IPS-18a (cell line): ENCODE data around the gene ME1.
"Not testable (repeated sequence)": the region's sequence is repeated elsewhere in the genome, so short reads cannot be mapped to it uniquely, and the experiment has no call there.

ENCODE experiments used
- H3K27ac ChIP-seq: one replicate; pipeline ENCODE4 v1.5.1; 2013; ENCODE audit warnings: low read length
- H3K27me3 ChIP-seq: one replicate; pipeline ENCODE4 v1.6.1; 2013; ENCODE audit warnings: mild to moderate bottlenecking, low read length; ENCODE audit not compliant: control insufficient read depth, insufficient read depth
- H3K36me3 ChIP-seq: one replicate; pipeline ENCODE4 v1.6.1; 2013; ENCODE audit warnings: low read depth, low read length; ENCODE audit not compliant: control insufficient read depth
- H3K4me1 ChIP-seq: one replicate; pipeline ENCODE4 v1.6.1; 2013; ENCODE audit warnings: low read depth, low read length; ENCODE audit not compliant: control insufficient read depth
- H3K4me3 ChIP-seq: one replicate; pipeline ENCODE4 v1.5.1; 2013; ENCODE audit warnings: low read length
- H3K9ac ChIP-seq: one replicate; pipeline ENCODE4 v1.6.1; 2013; ENCODE audit warnings: mild to moderate bottlenecking, low read length, moderate library complexity
- H3K9me3 ChIP-seq: one replicate; pipeline ENCODE4 v1.6.1; 2013; ENCODE audit warnings: low read depth, low read length; ENCODE audit not compliant: control insufficient read depth

The ME1 gene

DNA sequence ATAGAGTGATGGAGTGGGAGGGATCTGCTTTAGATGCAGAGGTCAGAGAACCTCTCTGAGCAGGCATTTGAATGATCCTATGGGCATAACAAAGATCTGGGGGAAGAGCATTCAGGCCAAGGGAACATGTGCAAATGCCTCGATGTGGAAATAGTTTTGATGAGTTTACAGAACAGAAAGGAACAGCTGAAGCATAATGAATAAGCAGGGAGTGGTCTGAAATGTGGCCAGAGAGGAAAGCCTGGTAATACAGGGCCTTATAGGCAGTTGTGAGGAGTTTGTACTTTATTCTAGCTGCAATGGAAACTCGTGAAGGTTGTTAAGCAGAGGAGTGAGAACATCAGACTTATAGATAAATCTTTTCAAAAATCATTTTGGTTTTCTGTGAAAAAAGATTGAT is 33.0 kb upstream of the ME1 start:
- Histone ChIP-seq H3K36me3 (no peaks in the 10 kb centered on the region), H3K9ac (no peak overlapping the region), H3K27me3 (peaks cover 4% of the 10 kb centered on the region), H3K27ac (no peak overlapping the region), H3K4me1 (no peaks in the 10 kb centered on the region), H3K4me3 (no peak overlapping the region), H3K9me3 (no peaks in the 10 kb centered on the region)

DNA sequence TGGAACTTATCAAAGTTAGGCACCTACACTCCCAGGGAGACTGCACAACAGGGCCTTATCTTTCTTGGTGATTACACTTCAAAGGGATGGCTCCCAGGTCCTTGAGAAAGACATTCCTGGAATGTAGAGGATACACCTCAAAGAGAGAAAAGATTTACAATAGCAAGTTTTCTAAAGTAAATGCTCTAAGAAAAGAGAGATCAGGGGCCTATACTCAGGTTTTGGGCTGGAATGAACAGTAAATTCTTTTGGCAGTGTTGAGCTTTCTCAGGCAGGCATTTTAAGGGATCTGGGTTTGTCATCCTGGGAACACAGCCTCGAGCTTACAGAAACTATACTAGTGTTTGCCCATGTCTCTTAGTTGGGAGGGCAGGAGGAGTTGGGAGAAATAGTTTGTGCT is 31.7 kb upstream of the ME1 start:
- no peak overlapping the region for H3K27ac ChIP-seq
- H3K36me3 ChIP-seq, result no peaks in the 10 kb centered on the region
- no peak overlapping the region for H3K4me3 ChIP-seq
- H3K9ac ChIP-seq, result no peak overlapping the region
- H3K27me3 ChIP-seq, result peaks cover 4% of the 10 kb centered on the region
- no peaks in the 10 kb centered on the region for H3K4me1 ChIP-seq
- no peaks in the 10 kb centered on the region for H3K9me3 ChIP-seq

DNA sequence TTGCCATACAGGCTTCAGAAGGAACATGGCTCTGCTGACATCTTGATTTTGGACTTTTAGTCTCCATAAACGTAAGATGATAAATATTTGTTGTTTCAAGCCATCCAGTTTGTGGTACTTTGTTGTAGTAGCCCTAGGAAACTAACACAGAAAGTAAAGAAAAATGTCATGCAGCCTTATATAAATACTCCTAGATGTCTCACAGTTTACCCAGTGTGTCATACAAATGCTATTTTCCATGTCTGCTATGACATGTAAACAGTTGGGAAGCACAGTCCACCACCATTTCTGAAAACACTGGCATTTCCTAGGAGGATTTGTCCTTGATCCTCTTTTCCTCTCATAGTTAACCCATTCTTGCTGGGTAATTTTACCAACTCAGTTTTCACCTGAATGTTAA is 30.6 kb upstream of the ME1 start:
- H3K9ac ChIP-seq, result no peak overlapping the region
- H3K27me3 ChIP-seq, result peaks cover 4% of the 10 kb centered on the region
- H3K27ac ChIP-seq, result no peak overlapping the region
- H3K9me3 ChIP-seq, result no peaks in the 10 kb centered on the region
- no peak overlapping the region for H3K4me3 ChIP-seq
- H3K4me1 ChIP-seq, result no peaks in the 10 kb centered on the region
- no peaks in the 10 kb centered on the region for H3K36me3 ChIP-seq

DNA sequence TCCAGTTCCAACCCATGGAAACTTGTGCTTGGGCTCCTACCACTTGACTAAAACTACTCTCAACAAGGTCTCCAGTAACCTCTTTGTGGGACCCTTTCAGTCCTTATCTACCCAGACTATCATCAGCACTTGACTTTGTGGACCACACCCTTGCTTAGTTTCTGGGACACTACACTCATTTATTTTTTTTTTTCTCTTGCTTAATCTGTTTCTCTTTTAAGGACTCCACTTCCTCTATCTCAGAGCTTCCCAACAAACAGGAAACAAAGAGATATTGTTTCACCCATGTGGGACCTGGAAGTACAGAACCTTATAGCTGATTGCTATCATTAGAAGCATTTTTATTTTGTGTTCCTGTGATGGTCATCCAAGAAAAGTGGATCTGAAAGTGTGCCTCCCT is 28.8 kb upstream of the ME1 start:
- no peak overlapping the region for H3K27ac ChIP-seq
- peaks cover 4% of the 10 kb centered on the region for H3K27me3 ChIP-seq
- H3K4me1 ChIP-seq, result no peaks in the 10 kb centered on the region
- H3K9ac ChIP-seq, result no peak overlapping the region
- H3K36me3 ChIP-seq, result no peaks in the 10 kb centered on the region
- H3K4me3 ChIP-seq, result no peak overlapping the region
- H3K9me3 ChIP-seq, result no peaks in the 10 kb centered on the region

DNA sequence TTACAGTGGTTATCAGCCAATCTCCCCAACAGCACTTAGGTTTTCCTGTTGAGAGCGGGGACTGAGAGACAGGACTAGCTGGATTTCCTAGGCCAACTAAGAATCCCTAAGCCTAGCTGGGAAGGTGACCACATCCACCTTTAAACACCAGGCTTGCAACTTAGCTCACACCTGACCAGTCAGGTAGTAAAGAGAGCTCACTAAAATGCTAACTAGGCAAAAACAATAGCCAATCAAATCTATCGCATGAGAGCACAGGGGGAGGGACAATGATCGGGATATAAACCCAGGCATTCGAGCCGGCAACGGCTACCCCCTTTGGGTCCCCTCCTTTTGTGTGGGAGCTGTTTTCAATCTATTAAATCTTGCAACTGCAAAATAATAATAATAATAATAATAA is 19.2 kb upstream of the ME1 start:
- H3K27me3 ChIP-seq, H3K4me3 ChIP-seq, H3K9ac ChIP-seq, H3K4me1 ChIP-seq, H3K27ac ChIP-seq, H3K9me3 ChIP-seq, H3K36me3 ChIP-seq: not testable (repeated sequence)

DNA sequence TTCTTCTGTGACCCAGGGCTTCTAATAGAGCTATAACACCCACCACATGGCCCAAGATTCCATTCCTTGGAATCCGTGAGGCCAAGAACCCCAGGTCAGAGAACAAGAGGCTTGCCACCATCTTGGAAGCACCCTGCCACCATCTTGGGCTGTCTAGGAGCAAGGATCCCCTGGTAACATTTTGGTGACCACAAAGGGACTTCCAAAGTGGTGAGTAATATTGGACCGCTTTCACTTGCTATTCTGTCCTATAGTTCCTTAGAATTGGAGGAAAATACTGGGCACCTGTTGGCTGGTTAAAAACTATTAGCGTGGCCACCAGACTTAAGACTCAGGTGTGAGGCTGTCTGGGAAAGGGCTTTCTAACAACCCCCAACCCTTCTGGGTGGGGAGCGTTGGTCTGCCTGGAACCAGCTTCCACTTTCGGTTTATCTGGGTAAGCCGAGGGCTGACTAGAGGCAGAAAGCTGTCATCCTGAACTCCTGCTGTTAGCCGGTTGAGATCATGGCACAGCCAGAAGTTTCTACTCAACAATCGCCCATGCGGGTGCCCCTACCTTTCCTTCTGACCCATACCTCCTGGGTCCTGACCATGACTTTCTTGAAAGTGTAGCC is 13.3 kb upstream of the ME1 start:
- H3K36me3 ChIP-seq, H3K27ac ChIP-seq, H3K4me1 ChIP-seq, H3K4me3 ChIP-seq, H3K9ac ChIP-seq, H3K27me3 ChIP-seq, H3K9me3 ChIP-seq: not testable (repeated sequence)

DNA sequence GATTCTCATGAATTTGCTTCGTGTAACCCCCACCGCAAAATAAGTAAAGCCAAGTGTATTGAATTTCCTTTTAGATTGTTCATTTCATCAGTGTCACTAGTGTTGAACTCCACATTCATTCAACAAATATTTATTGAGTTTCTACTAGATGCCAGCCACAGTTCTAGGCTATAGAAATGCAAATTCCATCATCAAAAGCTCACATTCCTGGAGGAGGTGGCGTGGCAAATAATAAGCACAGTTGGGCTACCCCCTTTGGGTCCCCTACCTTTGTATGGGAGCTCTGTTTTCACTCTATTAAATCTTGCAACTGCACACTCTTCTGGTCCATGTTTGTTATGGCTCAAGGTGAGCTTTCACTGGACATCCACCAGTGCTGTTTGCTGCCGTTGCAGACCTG is 12.7 kb upstream of the ME1 start:
- no peak overlapping the region for H3K27ac ChIP-seq
- no peaks in the 10 kb centered on the region for H3K9me3 ChIP-seq
- H3K9ac ChIP-seq, result no peak overlapping the region
- no peaks in the 10 kb centered on the region for H3K36me3 ChIP-seq
- no peaks in the 10 kb centered on the region for H3K27me3 ChIP-seq
- H3K4me1 ChIP-seq, result peaks cover 8% of the 10 kb centered on the region
- no peak overlapping the region for H3K4me3 ChIP-seq

GRCh38 chr6:83442752-83443151 is 11.9 kb upstream of the ME1 start:
- Histone ChIP-seq H3K9ac (no peak overlapping the region), H3K4me1 (peaks cover 8% of the 10 kb centered on the region), H3K27me3 (no peaks in the 10 kb centered on the region), H3K9me3 (no peaks in the 10 kb centered on the region), H3K36me3 (no peaks in the 10 kb centered on the region), H3K4me3 (no peak overlapping the region), H3K27ac (no peak overlapping the region)

- H3K27me3 ChIP-seq, result no peaks in the 10 kb centered on the region
- H3K27ac ChIP-seq, result no peak overlapping the region
- no peak overlapping the region for H3K9ac ChIP-seq
- no peaks in the 10 kb centered on the region for H3K9me3 ChIP-seq
- no peaks in the 10 kb centered on the region for H3K36me3 ChIP-seq
- H3K4me1 ChIP-seq, result peaks cover 8% of the 10 kb centered on the region
- H3K4me3 ChIP-seq, result no peak overlapping the region
Observed at GRCh38 chr6:83439201-83439600, 8.3 kb upstream of the ME1 start.

DNA sequence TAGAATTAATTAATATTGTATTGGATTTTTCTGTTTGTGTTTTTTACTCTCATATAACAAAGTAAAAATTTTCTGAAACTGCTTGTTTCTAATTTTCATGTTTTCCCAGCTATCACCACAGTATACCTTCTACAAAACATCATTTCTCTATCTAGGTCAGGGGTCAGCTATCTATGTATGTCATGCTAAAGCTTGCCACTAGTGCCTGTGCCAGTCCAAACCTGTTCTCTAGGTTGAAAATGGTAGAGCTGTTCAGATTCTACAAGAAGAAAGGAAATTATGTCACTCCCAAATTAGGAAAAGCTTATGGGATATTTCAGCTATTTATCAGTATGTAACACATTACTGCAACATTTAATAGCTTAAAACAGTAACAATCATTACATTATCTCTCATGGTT is 5.8 kb upstream of the ME1 start:
- Histone ChIP-seq H3K4me3 (no peak overlapping the region), H3K9ac (no peak overlapping the region), H3K4me1 (peaks cover under 1% of the 10 kb centered on the region), H3K9me3 (no peaks in the 10 kb centered on the region), H3K27me3 (peaks cover 6% of the 10 kb centered on the region), H3K36me3 (no peaks in the 10 kb centered on the region), H3K27ac (no peak overlapping the region)

DNA sequence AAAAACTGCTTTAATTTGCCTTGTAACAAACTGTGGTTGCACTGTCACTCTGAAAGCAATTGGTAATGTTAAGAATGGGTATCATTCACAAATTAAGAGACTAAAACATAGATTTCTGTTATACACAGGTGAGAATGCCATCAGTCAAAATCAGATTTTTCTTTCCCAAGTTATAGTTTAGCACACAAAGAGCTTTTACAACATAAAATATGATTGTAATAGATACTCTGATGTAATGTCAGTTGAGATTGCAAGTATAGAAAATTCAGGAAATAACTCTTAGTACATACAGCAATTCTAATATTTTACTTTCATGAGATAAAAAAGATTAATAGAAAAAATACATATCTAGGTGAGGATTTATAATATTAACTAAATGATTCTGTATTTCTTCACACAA is 2.3 kb upstream of the ME1 start:
- peaks cover 12% of the 10 kb centered on the region for H3K4me1 ChIP-seq
- no peaks in the 10 kb centered on the region for H3K9me3 ChIP-seq
- H3K4me3 ChIP-seq, result no peak overlapping the region
- H3K27ac ChIP-seq, result no peak overlapping the region
- no peak overlapping the region for H3K9ac ChIP-seq
- no peaks in the 10 kb centered on the region for H3K36me3 ChIP-seq
- H3K27me3 ChIP-seq, result peaks cover 14% of the 10 kb centered on the region

DNA sequence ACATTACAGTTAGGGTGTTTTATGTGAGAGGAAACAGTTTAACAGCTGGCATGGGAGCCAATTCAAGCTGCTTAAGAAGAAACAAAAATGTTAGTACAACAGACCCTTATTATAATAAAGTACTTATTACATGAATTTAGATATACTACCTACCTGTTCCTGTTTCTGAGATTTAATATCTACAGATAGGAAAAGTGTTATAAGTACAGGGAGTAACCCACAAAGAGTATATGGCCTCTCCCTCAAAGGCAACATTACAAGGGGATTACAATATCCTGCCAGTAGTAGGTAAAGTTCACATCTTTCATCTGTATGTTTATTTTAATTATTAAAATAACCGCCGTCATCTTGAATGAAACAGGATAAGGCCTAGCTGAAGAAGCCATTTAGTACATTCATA is 1.8 kb upstream of the ME1 start:
- peaks cover 14% of the 10 kb centered on the region for H3K27me3 ChIP-seq
- H3K4me1 ChIP-seq, result peaks cover 12% of the 10 kb centered on the region
- H3K4me3 ChIP-seq, result no peak overlapping the region
- H3K9ac ChIP-seq, result no peak overlapping the region
- no peak overlapping the region for H3K27ac ChIP-seq
- no peaks in the 10 kb centered on the region for H3K36me3 ChIP-seq
- no peaks in the 10 kb centered on the region for H3K9me3 ChIP-seq
